ENCODE results near the gene ORC5.

ORC5 gene

DNA sequence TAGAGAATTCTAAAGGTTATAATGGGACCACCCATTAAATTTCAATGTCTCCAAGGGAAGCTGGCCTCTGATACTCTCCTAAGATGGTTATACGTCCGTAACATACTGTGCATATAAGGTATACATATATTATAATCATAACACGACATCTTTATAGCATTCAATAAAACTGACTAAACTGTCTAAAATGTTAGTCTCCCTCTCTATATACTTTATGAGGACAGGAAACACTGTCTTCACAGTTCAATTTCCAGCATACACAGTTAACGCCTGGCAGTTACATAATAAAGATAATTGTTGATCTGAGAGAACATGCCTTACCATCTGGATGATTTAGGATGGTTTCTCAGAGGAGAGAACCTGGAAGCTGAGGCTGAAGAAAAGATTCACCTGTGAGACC, 1.2 kb upstream of the ORC5 start:
- no peak for TF ChIP-seq CTCF (IDR thresholded peaks at IDR 0.05)

DNA sequence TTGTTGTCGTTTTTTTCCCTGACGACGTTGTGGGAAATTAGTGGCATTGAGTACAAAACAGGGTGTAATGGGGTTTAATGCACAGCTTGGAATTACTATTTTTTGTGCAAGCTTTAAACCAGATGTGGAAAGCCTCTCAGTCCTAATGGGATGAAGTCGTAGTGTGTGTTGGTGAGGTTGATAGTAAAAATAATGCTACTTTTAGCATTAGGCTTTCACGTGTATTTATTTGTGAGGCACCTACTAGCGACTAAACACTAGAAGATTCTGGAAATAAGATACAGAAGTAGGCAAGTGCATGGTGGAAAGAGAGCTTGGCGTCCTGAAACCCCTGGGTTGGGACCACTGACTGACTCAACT, 588 bp upstream of the ORC5 start:
- no peak for TF ChIP-seq CTCF (IDR thresholded peaks at IDR 0.05)

DNA sequence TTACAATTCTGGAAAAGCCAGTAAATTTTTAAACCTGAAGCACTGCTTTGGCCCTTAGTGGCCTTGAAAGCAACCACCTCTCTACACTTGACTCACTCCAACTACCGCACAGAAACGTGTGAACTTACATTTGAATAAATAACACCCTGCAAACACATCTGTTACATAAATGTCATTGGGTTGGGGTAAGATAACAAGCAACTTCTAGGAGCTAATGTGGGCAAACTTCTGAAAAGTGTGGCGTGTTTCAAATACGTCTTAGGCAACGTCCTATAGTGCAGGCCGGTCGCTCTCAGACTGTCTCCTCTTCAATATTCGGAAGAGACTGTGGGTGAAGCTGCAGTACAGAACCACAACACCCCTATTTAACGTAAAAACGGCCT, 474 bp downstream of the ORC5 start:
- TF ChIP-seq CTCF (IDR thresholded peaks at IDR 0.05), result no peak

GRCh38 chr7:104206841-104207240, 972 bp downstream of the ORC5 start:
- TF ChIP-seq CTCF (IDR thresholded peaks at IDR 0.05), result no peak

DNA sequence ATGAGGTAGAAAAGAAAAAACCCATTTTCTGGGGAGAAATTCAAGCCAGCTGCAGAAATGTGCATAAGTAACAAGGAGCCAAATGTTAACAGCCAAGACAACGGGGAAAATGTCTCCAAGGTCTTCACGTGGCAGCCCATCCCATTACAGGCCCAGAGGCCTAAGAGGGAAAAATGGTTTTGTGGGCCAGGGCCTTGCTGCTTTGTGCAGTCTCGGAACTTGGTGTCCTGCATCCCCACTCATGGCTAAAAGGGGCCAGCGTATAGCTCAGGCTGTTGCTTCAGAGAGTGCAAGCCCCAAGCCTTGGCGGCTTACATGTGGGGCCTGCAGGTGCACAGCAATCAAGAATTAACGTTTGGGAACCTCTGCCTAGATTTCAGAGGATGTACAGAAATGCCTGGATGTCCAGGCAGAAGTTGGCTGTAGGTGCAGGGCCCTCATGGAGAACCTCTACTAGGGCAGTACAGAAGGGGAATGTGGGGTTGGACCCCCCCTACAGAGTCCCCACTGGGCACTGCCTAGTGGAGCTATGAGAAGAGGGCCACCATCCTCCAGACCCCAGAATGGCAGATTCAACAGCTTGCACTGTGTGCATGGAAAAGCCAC, 9.0 kb downstream of the ORC5 start:
- no peak for TF ChIP-seq CTCF (IDR thresholded peaks at IDR 0.05)

DNA sequence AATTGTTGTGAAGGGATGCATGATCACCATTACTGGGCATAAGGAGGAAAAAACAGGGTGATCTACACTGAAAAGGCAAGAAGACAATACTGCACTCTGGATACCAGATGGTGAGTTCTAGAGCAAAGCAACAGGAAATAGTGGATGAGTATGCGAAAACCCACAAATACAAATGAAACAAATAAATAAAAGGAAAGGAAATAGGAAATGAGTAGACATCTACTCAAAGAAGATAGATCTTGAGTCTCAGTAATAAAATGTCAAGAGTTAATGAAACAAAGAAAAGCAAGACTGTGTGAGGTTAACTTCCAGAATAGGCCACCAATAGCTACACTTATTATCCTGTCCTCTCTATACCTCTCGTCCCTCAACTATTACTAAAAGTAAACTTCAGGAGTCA, 11.7 kb downstream of the ORC5 start:
- no peak for TF ChIP-seq CTCF (IDR thresholded peaks at IDR 0.05)

GRCh38 chr7:104192434-104192833, 15.4 kb downstream of the ORC5 start:
- TF ChIP-seq CTCF (IDR thresholded peaks at IDR 0.05), result no peak

GRCh38 chr7:104185346-104185745, 22.5 kb downstream of the ORC5 start:
- no peak for TF ChIP-seq CTCF (IDR thresholded peaks at IDR 0.05)

Data from LNCAP (cell line).